GM21423 (cell line): ENCODE measurements around the gene BCL6.

Experiments
- ATAC-seq: cut with Tn5 transposase; IDR thresholded peaks from one replicate; pipeline ENCODE4 v1.9.1; 2021; ENCODE audit warnings: mild to moderate bottlenecking, moderate library complexity; ENCODE audit not compliant: unreplicated experiment

The BCL6 gene

GRCh38 chr3:187719628-187720336 is 25.5 kb downstream of the BCL6 start:
- no peak for ATAC-seq

- no peak for ATAC-seq
Observed at GRCh38 chr3:187718802-187719201, 26.5 kb downstream of the BCL6 start.

GRCh38 chr3:187717572-187717971 is 27.7 kb downstream of the BCL6 start:
- ATAC-seq = no peak

- peak; percentile 89 for ATAC-seq
Observed at GRCh38 chr3:187714404-187714979, 30.8 kb downstream of the BCL6 start.

- ATAC-seq = no peak
Observed at GRCh38 chr3:187713504-187713903, 31.8 kb downstream of the BCL6 start.

- no peak for ATAC-seq
Observed at GRCh38 chr3:187709155-187709554, 36.1 kb downstream of the BCL6 start.

- no peak for ATAC-seq
Observed at GRCh38 chr3:187708696-187709095, 36.6 kb downstream of the BCL6 start.

GRCh38 chr3:187706971-187707370 is 38.3 kb downstream of the BCL6 start:
- ATAC-seq = no peak

- no peak for ATAC-seq
Observed at GRCh38 chr3:187705164-187705563, 40.1 kb downstream of the BCL6 start.

GRCh38 chr3:187702507-187703033 is 42.7 kb downstream of the BCL6 start, which contains the start of gene RTP2:
Gene RTP2 (minus strand): TSS chr3:187702557. CDS start chr3:187702128, 429 bp downstream.
- no peak for ATAC-seq

- ATAC-seq = no peak
Observed at GRCh38 chr3:187700249-187700648, 45.0 kb downstream of the BCL6 start.

GRCh38 chr3:187698499-187699399 is 46.5 kb downstream of the BCL6 start:
- ATAC-seq = no peak

- ATAC-seq = no peak
Observed at GRCh38 chr3:187696021-187696420, 49.2 kb downstream of the BCL6 start.

- ATAC-seq = no peak
Observed at GRCh38 chr3:187695449-187695848, 49.8 kb downstream of the BCL6 start.

GRCh38 chr3:187694801-187695200 is 50.5 kb downstream of the BCL6 start:
- no peak for ATAC-seq

- no peak for ATAC-seq
Observed at GRCh38 chr3:187693431-187693830, 51.8 kb downstream of the BCL6 start.

GRCh38 chr3:187689984-187690383 is 55.3 kb downstream of the BCL6 start:
- ATAC-seq = no peak

- ATAC-seq = no peak
Observed at GRCh38 chr3:187686621-187687273, 58.5 kb downstream of the BCL6 start.

GRCh38 chr3:187685948-187686347 is 59.3 kb downstream of the BCL6 start:
- no peak for ATAC-seq

GRCh38 chr3:187684880-187685279 is 60.4 kb downstream of the BCL6 start:
- ATAC-seq = no peak

GRCh38 chr3:187684444-187684843 is 60.8 kb downstream of the BCL6 start:
- no peak for ATAC-seq
